NT2/D1 (cell line): ENCODE measurements around the gene ARHGAP8.
"Not testable (repeated sequence)": the region's sequence is repeated elsewhere in the genome, so short reads cannot be mapped to it uniquely, and the experiment has no call there.

Source experiments
- DNase-seq: peaks from one replicate; pipeline ENCODE4 v3.0.0-alpha.2; 2011; ENCODE audit warnings: low read depth, low spot score
- H3K27me3 ChIP-seq: 2 replicates; pipeline ENCODE4 v1.6.0; 2011; ENCODE audit warnings: mild to moderate bottlenecking; ENCODE audit not compliant: insufficient read length, insufficient read depth
- H3K36me3 ChIP-seq: 2 replicates; pipeline ENCODE4 v1.6.1; 2011; ENCODE audit warnings: mild to moderate bottlenecking, low read length, mixed read lengths; ENCODE audit not compliant: insufficient read depth, insufficient read length
- H3K4me1 ChIP-seq: 2 replicates; pipeline ENCODE4 v1.5.1; 2011; ENCODE audit not compliant: insufficient read depth, insufficient read length
- H3K4me3 ChIP-seq: 2 replicates; pipeline ENCODE4 v1.5.1; 2011; ENCODE audit warnings: low read depth; ENCODE audit not compliant: insufficient read length
- H3K9ac ChIP-seq: 2 replicates; pipeline ENCODE4 v1.6.0; 2011; ENCODE audit warnings: low read depth; ENCODE audit not compliant: insufficient read length
- H3K9me3 ChIP-seq: 2 replicates; pipeline ENCODE4 v1.5.1; 2011; ENCODE audit warnings: mild to moderate bottlenecking, low read length; ENCODE audit not compliant: insufficient read depth
- SUZ12 ChIP-seq: IDR thresholded peaks from 2 replicates; pipeline ENCODE4 v1.6.1; 2011; ENCODE audit not compliant: insufficient read length, insufficient read depth; ENCODE audit errors: extremely low read depth
- YY1 ChIP-seq: IDR thresholded peaks from 2 replicates; pipeline ENCODE4 v1.6.1; 2011; ENCODE audit not compliant: insufficient read length, insufficient read depth
- ZNF274 ChIP-seq: IDR thresholded peaks from 2 replicates; pipeline ENCODE4 v1.6.1; 2011; ENCODE audit warnings: mild to moderate bottlenecking, low read depth, low read length

The ARHGAP8 gene

GRCh38 chr22:44847892-44848291 lies 95.5 kb downstream of the ARHGAP8 start:
- H3K9ac ChIP-seq = no peak overlapping the region
- H3K36me3 ChIP-seq = no peaks in the 10 kb centered on the region
- TF ChIP-seq ZNF274 (no peak), YY1 (no peak), SUZ12 (no peak)
- H3K4me1 ChIP-seq = peaks cover 2% of the 10 kb centered on the region
- no peaks in the 10 kb centered on the region for H3K27me3 ChIP-seq
- H3K9me3 ChIP-seq = 0 out of 2 replicates have a peak, but pooled peaks cover 4% of the 10 kb centered on the region
- no peak for DNase-seq
- H3K4me3 ChIP-seq = no peak overlapping the region

DNA sequence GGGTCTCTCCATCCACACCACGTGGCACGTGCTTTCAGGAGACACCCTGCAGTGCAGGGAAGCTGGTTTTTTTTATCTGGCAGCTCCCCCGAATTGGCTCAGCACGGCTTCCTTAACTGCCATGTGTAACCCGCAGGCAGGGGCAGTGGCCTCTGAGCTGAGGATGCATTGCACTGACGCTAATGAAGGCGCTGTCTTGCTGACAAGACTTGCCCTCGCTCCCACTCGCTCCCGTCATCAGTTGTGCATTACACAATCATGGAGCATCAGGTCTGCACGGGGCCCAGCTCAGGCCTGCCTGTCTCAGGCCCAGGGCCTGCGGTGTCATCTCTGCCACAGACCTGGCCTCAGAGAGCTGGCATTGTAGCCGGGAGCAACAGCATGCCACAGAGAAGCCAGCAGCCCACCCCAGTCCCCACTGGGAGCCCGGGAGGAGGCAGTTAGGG lies 95.9 kb downstream of the ARHGAP8 start:
- Histone ChIP-seq H3K36me3 (no peaks in the 10 kb centered on the region), H3K9me3 (0 out of 2 replicates have a peak, but pooled peaks cover 4% of the 10 kb centered on the region), H3K9ac (no peak overlapping the region), H3K27me3 (no peaks in the 10 kb centered on the region), H3K4me1 (peaks cover 2% of the 10 kb centered on the region), H3K4me3 (no peak overlapping the region)
- DNase-seq = no peak
- no peak for TF ChIP-seq YY1
- TF ChIP-seq SUZ12 = no peak
- no peak for TF ChIP-seq ZNF274

- peaks cover 2% of the 10 kb centered on the region for H3K4me1 ChIP-seq
- H3K36me3 ChIP-seq = no peaks in the 10 kb centered on the region
- no peaks in the 10 kb centered on the region for H3K27me3 ChIP-seq
- 0 out of 2 replicates have a peak, but pooled peaks cover 4% of the 10 kb centered on the region for H3K9me3 ChIP-seq
- no peak for TF ChIP-seq ZNF274
- TF ChIP-seq YY1 = no peak
- TF ChIP-seq SUZ12 = no peak
- DNase-seq = no peak
- no peak overlapping the region for H3K9ac ChIP-seq
- no peak overlapping the region for H3K4me3 ChIP-seq
Measured at GRCh38 chr22:44848791-44849420, 96.5 kb downstream of the ARHGAP8 start.

GRCh38 chr22:44850946-44851345 lies 98.6 kb downstream of the ARHGAP8 start:
- no peaks in the 10 kb centered on the region for H3K36me3 ChIP-seq
- no peak overlapping the region for H3K9ac ChIP-seq
- H3K4me1 ChIP-seq = peaks cover 2% of the 10 kb centered on the region
- DNase-seq = no peak
- H3K9me3 ChIP-seq = no peaks in the 10 kb centered on the region
- TF ChIP-seq ZNF274 = no peak
- no peak for TF ChIP-seq YY1
- no peak for TF ChIP-seq SUZ12
- H3K27me3 ChIP-seq = no peaks in the 10 kb centered on the region
- H3K4me3 ChIP-seq = no peak overlapping the region

GRCh38 chr22:44854641-44855040 lies 102.3 kb downstream of the ARHGAP8 start:
- not testable (repeated sequence) for H3K36me3 ChIP-seq, H3K9ac ChIP-seq, DNase-seq, H3K4me3 ChIP-seq, H3K4me1 ChIP-seq, H3K9me3 ChIP-seq, H3K27me3 ChIP-seq

DNA sequence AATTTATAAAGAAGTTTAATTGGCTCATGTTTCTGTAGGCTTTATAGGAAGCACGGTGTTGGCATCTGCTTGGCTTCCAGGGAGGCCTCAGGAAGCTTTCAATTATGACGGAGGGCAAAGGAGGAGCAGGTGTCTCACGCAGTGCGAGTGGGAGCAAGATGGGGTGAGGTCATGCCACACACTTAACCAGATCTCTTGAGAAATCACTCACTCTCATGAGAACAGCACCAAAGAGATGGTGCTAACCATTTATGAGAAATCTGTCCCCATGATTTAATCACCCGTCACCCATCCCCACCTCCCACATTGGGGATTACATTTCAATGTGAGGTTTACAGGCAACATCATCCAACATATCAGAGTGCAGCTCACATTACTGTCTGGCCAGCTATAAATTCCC lies 103.5 kb downstream of the ARHGAP8 start:
- H3K27me3 ChIP-seq = no peaks in the 10 kb centered on the region
- H3K4me1 ChIP-seq = peaks cover 2% of the 10 kb centered on the region
- TF ChIP-seq SUZ12 (no peak), ZNF274 (no peak), YY1 (no peak)
- no peak overlapping the region for H3K4me3 ChIP-seq
- no peaks in the 10 kb centered on the region for H3K9me3 ChIP-seq
- DNase-seq = no peak
- no peak overlapping the region for H3K9ac ChIP-seq
- H3K36me3 ChIP-seq = no peaks in the 10 kb centered on the region

DNA sequence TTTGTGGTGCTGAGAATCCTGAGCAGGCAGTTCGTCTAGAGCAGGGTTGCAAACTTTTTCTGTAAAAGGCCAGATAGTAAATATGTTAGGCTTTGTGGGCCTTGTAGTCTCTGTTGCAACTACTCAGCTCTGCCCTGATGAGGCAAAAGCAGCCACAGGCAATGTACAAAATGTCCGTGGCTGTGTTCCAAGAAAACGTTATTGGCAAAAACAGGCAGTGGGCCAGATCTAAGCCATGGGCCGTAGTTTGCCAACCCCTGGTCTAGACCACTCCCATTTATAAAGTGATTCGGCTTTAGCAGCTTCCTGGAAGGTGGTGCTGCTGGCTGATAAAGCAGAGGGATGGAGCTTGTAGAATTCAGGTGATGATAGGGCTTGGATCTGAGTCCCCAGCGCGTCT lies 106.4 kb downstream of the ARHGAP8 start:
- not testable (repeated sequence) for H3K27me3 ChIP-seq

GRCh38 chr22:44859641-44860040 lies 107.3 kb downstream of the ARHGAP8 start:
- H3K9ac ChIP-seq = no peak overlapping the region
- no peaks in the 10 kb centered on the region for H3K27me3 ChIP-seq
- H3K9me3 ChIP-seq = no peaks in the 10 kb centered on the region
- H3K4me3 ChIP-seq = no peak overlapping the region
- no peak for DNase-seq
- peaks cover 2% of the 10 kb centered on the region for H3K4me1 ChIP-seq
- TF ChIP-seq ZNF274 = no peak
- TF ChIP-seq SUZ12 = no peak
- no peak for TF ChIP-seq YY1
- no peaks in the 10 kb centered on the region for H3K36me3 ChIP-seq

More for the DNA sequence above, 106.4 kb downstream of the ARHGAP8 start:
- not testable (repeated sequence) for H3K36me3 ChIP-seq, H3K4me3 ChIP-seq, H3K9ac ChIP-seq, H3K9me3 ChIP-seq, DNase-seq, H3K4me1 ChIP-seq
